Erythroblast (primary cell): ENCODE results near the gene ANKRD44.

Experiments
- GATA1 ChIP-seq: IDR thresholded peaks from 2 replicates; pipeline ENCODE4 v1.6.1; 2011; ENCODE audit warnings: low read depth, mild to moderate bottlenecking, control low read depth, low read length, moderate library complexity
- POLR2A ChIP-seq: IDR thresholded peaks from 2 replicates; pipeline ENCODE4 v1.6.1; 2011; ENCODE audit warnings: mild to moderate bottlenecking, low read length

DNA sequence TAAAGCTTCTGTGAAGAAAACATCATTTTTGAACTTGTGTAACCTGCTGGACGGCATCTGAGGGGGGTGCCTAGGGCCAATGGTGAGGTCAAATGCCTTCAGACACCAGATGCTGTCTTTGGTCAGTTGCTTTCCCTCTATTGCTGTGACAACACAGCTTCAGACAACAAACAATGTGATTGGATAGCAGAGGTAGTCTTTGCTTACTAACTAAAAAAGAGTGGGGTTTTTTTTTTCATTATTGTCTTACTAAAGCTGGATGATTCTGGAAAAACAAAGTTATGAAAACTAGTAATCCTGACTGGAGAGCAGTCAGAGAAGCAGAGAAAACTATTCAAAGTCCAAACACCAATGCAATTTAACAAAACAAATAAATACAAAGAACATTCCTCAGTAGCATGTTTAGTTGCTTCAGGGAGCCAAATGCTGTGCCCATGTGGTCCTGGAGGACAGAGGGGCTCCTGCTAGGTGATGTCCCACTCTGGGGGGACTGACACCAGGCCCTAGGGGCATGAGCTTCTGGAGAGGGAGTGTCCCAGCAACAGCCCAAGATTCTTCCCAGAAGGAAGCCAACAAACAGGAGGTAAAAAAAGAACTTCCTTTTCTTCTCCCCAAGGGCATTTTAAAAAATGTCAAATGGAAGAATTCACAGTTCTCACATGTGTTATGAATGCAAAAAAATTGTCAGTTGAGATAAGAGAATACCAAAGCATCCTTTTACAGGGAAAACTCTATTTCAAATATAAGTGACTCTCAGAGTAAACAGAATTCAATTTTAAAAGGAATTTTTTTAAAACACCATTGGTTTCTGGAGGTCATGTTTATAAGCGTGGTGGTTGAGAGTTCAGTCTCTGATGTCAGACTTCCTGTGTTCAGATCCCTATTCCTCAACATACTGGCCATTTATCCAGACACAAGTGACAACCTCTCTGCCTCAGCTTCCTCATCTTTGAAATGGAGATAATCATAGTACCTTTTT lies 203.0 kb downstream of the ANKRD44 start:
- no peak for TF ChIP-seq POLR2A
- TF ChIP-seq GATA1, result no peak
